HFFc6 (cell line): ENCODE results near the gene CORT. TPM values are rescaled to one million over a fixed set of nuclear protein-coding genes. Genes with fewer than 3 reads are reported as not detected.
"Not testable (repeated sequence)": the region's sequence is repeated elsewhere in the genome, so short reads cannot be mapped to it uniquely, and the experiment has no call there.

Experiments
- DNase-seq: peaks from one replicate; pipeline ENCODE4 v3.0.0-alpha.2; 2018
- H3K27ac Mint-ChIP-seq: 2 replicates; pipeline ENCODE4 v1.8.0; 2020; ENCODE audit warnings: mild to moderate bottlenecking, mixed read lengths
- H3K27me3 Mint-ChIP-seq: 2 replicates; pipeline ENCODE4 v1.8.0; 2021; ENCODE audit warnings: mild to moderate bottlenecking, moderate library complexity, mixed read lengths; ENCODE audit not compliant: insufficient read depth
- H3K36me3 Mint-ChIP-seq: 2 replicates; pipeline ENCODE4 v1.8.0; 2021; ENCODE audit warnings: low read depth, mixed read lengths
- H3K4me1 Mint-ChIP-seq: 2 replicates; pipeline ENCODE4 v1.8.0; 2020; ENCODE audit warnings: low read depth, mixed read lengths
- H3K4me3 Mint-ChIP-seq: 2 replicates; pipeline ENCODE4 v1.8.0; 2020; ENCODE audit warnings: mild to moderate bottlenecking, moderate library complexity, mixed read lengths
- H3K9me3 Mint-ChIP-seq: 2 replicates; pipeline ENCODE4 v1.8.0; 2020; ENCODE audit warnings: mild to moderate bottlenecking, mixed read lengths
- CTCF ChIP-seq: fragments of 200-600 bp; sonication (generic); IDR thresholded peaks from 2 replicates; pipeline ENCODE4 v1.5.0; 2021; ENCODE audit warnings: antibody characterized with exemption, mild to moderate bottlenecking
- total RNA-seq, 6 experiments: library from RNA; stranded (reverse); fragmentation: NEBNext Ultra II Directional; extraction: Animal tissue kit (Norgen Biotek cat#: 25700); gene quantifications; 2 replicates in 1 of 6; 3 replicates in 5 of 6; pipeline ENCODE4 v1.2.3, GENCODE V29; 2021

The CORT gene
- total RNA-seq, 6 experiments from 2014 or later: 0.43 TPM; not detected in 4

GRCh38 chr1:10450836-10451235 is 1.0 kb downstream of the CORT start:
- Mint-ChIP-seq H3K36me3 (peaks cover 7% of the 10 kb centered on the region), H3K4me1 (peaks cover 27% of the 10 kb centered on the region), H3K27ac (peak overlapping the region; percentile 87), H3K27me3 (peaks cover 1% of the 10 kb centered on the region; the same call in 1 of the 2 replicates), H3K9me3 (no peaks in the 10 kb centered on the region), H3K4me3 (peak overlapping the region; percentile 81)
- no peak for DNase-seq
- no peak for TF ChIP-seq CTCF

GRCh38 chr1:10451287-10451686 is 1.5 kb downstream of the CORT start:
- no peak for TF ChIP-seq CTCF
- peaks cover 2% of the 10 kb centered on the region; the same call in 1 of the 2 replicates for H3K27me3 Mint-ChIP-seq
- peak; percentile 76 for DNase-seq
- no peaks in the 10 kb centered on the region for H3K9me3 Mint-ChIP-seq
- peaks cover 27% of the 10 kb centered on the region for H3K4me1 Mint-ChIP-seq
- H3K27ac Mint-ChIP-seq: peak overlapping the region; percentile 87
- peak overlapping the region; percentile 81 for H3K4me3 Mint-ChIP-seq
- H3K36me3 Mint-ChIP-seq: peaks cover 7% of the 10 kb centered on the region

- DNase-seq: no peak
- Mint-ChIP-seq H3K27me3 (peaks cover 2% of the 10 kb centered on the region; the same call in 1 of the 2 replicates), H3K4me1 (peaks cover 27% of the 10 kb centered on the region), H3K27ac (no peak overlapping the region), H3K9me3 (no peaks in the 10 kb centered on the region), H3K4me3 (no peak overlapping the region), H3K36me3 (peaks cover 2% of the 10 kb centered on the region)
- peak; percentile 9; the same call in 1 of the 2 replicates for TF ChIP-seq CTCF
Observed at GRCh38 chr1:10456048-10456447, 6.2 kb downstream of the CORT start.

- H3K27ac Mint-ChIP-seq: no peak overlapping the region
Observed at GRCh38 chr1:10456661-10457060, 6.8 kb downstream of the CORT start.

GRCh38 chr1:10457462-10457861 is 7.6 kb downstream of the CORT start:
- H3K27ac Mint-ChIP-seq, DNase-seq, H3K4me3 Mint-ChIP-seq: not testable (repeated sequence)

More at GRCh38 chr1:10456661-10457060, 6.8 kb downstream of the CORT start:
- peaks cover 8% of the 10 kb centered on the region for H3K36me3 Mint-ChIP-seq
- peaks cover 2% of the 10 kb centered on the region; the same call in 1 of the 2 replicates for H3K27me3 Mint-ChIP-seq
- no peaks in the 10 kb centered on the region for H3K9me3 Mint-ChIP-seq
- TF ChIP-seq CTCF: no peak
- no peak for DNase-seq
- peaks cover 21% of the 10 kb centered on the region for H3K4me1 Mint-ChIP-seq
- H3K4me3 Mint-ChIP-seq: no peak overlapping the region

GRCh38 chr1:10457875-10458274 is 8.0 kb downstream of the CORT start:
- TF ChIP-seq CTCF: no peak
- H3K27me3 Mint-ChIP-seq: peaks cover 2% of the 10 kb centered on the region; the same call in 1 of the 2 replicates
- peaks cover 16% of the 10 kb centered on the region for H3K36me3 Mint-ChIP-seq
- H3K9me3 Mint-ChIP-seq: no peaks in the 10 kb centered on the region
- no peak overlapping the region for H3K4me3 Mint-ChIP-seq
- H3K4me1 Mint-ChIP-seq: peaks cover 17% of the 10 kb centered on the region
- no peak for DNase-seq
- no peak overlapping the region for H3K27ac Mint-ChIP-seq

More at GRCh38 chr1:10457462-10457861, 7.6 kb downstream of the CORT start:
- H3K9me3 Mint-ChIP-seq, H3K27me3 Mint-ChIP-seq: not testable (repeated sequence)
- Mint-ChIP-seq H3K36me3 (peaks cover 12% of the 10 kb centered on the region), H3K4me1 (peaks cover 17% of the 10 kb centered on the region)
